Transverse colon (tissue), 4 donors: Measurements from ENCODE around the gene AGAP1. TPM values are rescaled to one million over a fixed set of nuclear protein-coding genes. Genes with fewer than 3 reads are reported as not detected.

Experiments used
- DNase-seq: peaks from one replicate; pipeline ENCODE4 v3.0.0-alpha.2; 2019
- H3K27ac ChIP-seq, 4 donors: fragments of 200-600 bp; sonication (generic); 2 replicates each; pipeline ENCODE4 v1.5.1; 2016 to 2018; ENCODE audit warnings: inconsistent platforms in 4 of 4
- H3K27me3 ChIP-seq: fragments of 200-600 bp; sonication (generic); 2 replicates; pipeline ENCODE4 v1.5.1; 2017; ENCODE audit warnings: inconsistent platforms
- H3K36me3 ChIP-seq, 4 donors: fragments of 200-600 bp; sonication (generic); 2 replicates each; pipeline ENCODE4 v1.5.1; 2017 to 2019; ENCODE audit warnings: inconsistent platforms in 4 of 4
- H3K4me1 ChIP-seq, 4 donors: fragments of 200-600 bp; sonication (generic); 2 replicates each; pipeline ENCODE4 v1.5.1; 2017 to 2020; ENCODE audit warnings: inconsistent platforms in 4 of 4
- H3K4me3 ChIP-seq, 4 donors: fragments of 200-600 bp; sonication (generic); 1 replicate in 1 of 4; 2 replicates in 3 of 4; pipeline versions ENCODE4 v1.5.1 to v1.6.1; 2017 to 2019; ENCODE audit warnings: inconsistent platforms in 4 of 4
- H3K9me3 ChIP-seq, 2 donors: fragments of 200-600 bp; sonication (generic); 2 replicates each; pipeline ENCODE4 v1.5.1; 2017 to 2019; ENCODE audit warnings: inconsistent platforms in 2 of 2
- CTCF ChIP-seq, 5 experiments: fragments of 200-600 bp in 3 of 5; fragments of 450-650 bp in 2 of 5; sonication (generic) in 3 of 5; IDR thresholded peaks; 1 replicate in 2 of 5; 2 replicates in 3 of 5; pipeline ENCODE4 v1.5.1; 2016 to 2017; ENCODE audit warnings: antibody characterized with exemption in 5 of 5, inconsistent platforms in 3 of 5, mild to moderate bottlenecking in 2 of 5, moderate library complexity in 1 of 5
- EP300 ChIP-seq: sonication (generic); formaldehyde crosslinking; IDR thresholded peaks from one replicate; pipeline ENCODE4 v1.6.1; 2017; ENCODE audit warnings: antibody characterized with exemption, low read depth
- POLR2A ChIP-seq: fragments of 450-650 bp; IDR thresholded peaks from one replicate; pipeline ENCODE4 v1.6.1; 2016; ENCODE audit warnings: antibody characterized with exemption, mild to moderate bottlenecking, moderate library complexity
- POLR2AphosphoS5 ChIP-seq, 3 donors: sonication (generic); formaldehyde crosslinking; IDR thresholded peaks; one replicate each; pipeline ENCODE4 v1.6.1; 2016; ENCODE audit warnings: antibody characterized with exemption in 3 of 3
- WGBS, 2 donors: methylation state at CpG; one replicate each; pipeline ENCODE4 v1.1.5; 2018; ENCODE audit warnings: low coverage in 1 of 2; 5-methylcytosine and 5-hydroxymethylcytosine counted together
- in situ Hi-C, 4 donors: fragments of 200-750 bp; cut with MboI; loops; one replicate each; pipeline versions ENCODE4 v1.15.0 to v1.15.1; 2017; ENCODE audit warnings: low sequenced_read_pairs in 3 of 4, low pct_ligation_motif_present in 1 of 4, low pct_unique_long_range_greater_than_20kb in 1 of 4
- intact Hi-C: fragments of 100-400 bp; cut with DNase I; formaldehyde crosslinking; loops from one replicate; pipeline ENCODE4 v1.15.1; 2023; ENCODE audit warnings: low total_unique reads
- total RNA-seq, 4 donors: library from RNA; depleted of rRNA; stranded (reverse); fragments of >200 nt; gene quantifications; one replicate each; pipeline ENCODE4 v1.1.0, GENCODE V29; 2016

AGAP1 gene
- total RNA-seq, 4 donors from 2014 or later = 56.1 to 96.9 (median 71.2) TPM

GRCh38 chr2:236045251-236046235 is 551.7 kb downstream of the AGAP1 start:
- Histone ChIP-seq H3K27ac (no peak overlapping the region), H3K36me3 (peaks cover 0 to 23% (median 4%) of the 10 kb centered on the region in 4 donors), H3K27me3 (no peaks in the 10 kb centered on the region), H3K4me3 (no peak overlapping the region), H3K9me3 (no peaks in the 10 kb centered on the region), H3K4me1 (peaks cover 0 to 11% (median 2%) of the 10 kb centered on the region in 4 donors)
- TF ChIP-seq POLR2A (no peak), EP300 (no peak), POLR2AphosphoS5 (IDR thresholded peaks at IDR 0.05) (no peak), CTCF (IDR thresholded peaks at IDR 0.05) (no peak)
- 85 to 100% methylated on average over 3 to 24 of the region's 26 CpGs for WGBS, 2 donors
- DNase-seq = no peak
- intact Hi-C loops (no loop called here), in situ Hi-C loops (no loop called here)

DNA sequence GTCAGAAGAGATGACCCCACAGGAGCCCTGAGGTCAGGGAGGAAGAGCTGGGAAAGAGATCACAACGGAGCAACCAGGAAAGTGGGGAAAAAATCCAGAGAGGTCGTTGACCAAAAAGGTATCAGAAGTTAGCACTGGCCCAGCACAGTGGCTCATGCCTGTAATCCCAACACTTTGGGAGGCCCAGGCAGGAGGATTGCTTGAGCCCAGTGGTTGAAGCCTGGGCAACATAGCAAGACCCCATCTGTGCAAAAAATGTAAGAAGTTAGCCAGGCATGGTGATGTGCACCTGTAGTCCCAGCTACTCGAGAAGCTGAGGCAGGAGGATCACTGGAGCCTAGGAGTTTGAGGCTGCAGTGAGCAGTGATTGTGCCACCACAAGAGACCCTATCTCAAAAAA is 552.9 kb downstream of the AGAP1 start:
- WGBS, 2 donors = 81 to 88% methylated on average over 2 to 3 of the region's 3 CpGs
- Histone ChIP-seq H3K9me3 (no peaks in the 10 kb centered on the region), H3K27ac (peak overlapping the region in 1 of 4 donors; percentile 60), H3K36me3 (peaks cover 0 to 13% (median 2%) of the 10 kb centered on the region in 4 donors), H3K4me1 (peaks cover 0 to 11% (median 2%) of the 10 kb centered on the region in 4 donors), H3K4me3 (no peak overlapping the region), H3K27me3 (no peaks in the 10 kb centered on the region)
- no peak for DNase-seq
- TF ChIP-seq POLR2AphosphoS5 (IDR thresholded peaks at IDR 0.05) = no peak
- no peak for TF ChIP-seq POLR2A
- TF ChIP-seq CTCF (IDR thresholded peaks at IDR 0.05) = no peak
- TF ChIP-seq EP300 = no peak
- in situ Hi-C loops (no loop called here), intact Hi-C loops (no loop called here)

DNA sequence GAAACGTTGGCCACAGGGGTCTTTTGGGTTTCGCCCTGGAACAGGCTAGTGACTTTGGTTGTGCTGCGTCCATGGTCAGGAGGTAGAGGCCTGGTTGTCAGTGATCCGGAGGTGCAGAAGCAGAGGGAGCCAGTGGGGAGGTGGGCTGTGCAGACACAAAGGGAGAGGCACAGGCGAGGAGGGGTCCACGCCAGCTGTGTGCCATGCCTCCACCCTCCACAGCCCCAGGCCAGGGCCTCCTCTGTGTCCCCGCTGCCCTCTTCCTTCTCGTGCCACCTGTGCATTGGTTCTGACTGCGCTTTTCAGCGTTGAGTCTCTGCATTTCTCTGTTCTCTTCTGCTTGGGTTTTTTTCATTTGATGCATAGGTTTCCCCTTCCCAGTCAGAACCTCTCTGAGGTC is 553.3 kb downstream of the AGAP1 start:
- peaks cover 0 to 11% (median 2%) of the 10 kb centered on the region in 4 donors for H3K4me1 ChIP-seq
- H3K4me3 ChIP-seq = no peak overlapping the region
- in situ Hi-C loops (no loop called here), intact Hi-C loops (no loop called here)
- H3K36me3 ChIP-seq = peaks cover 0 to 10% (median 0%) of the 10 kb centered on the region in 4 donors
- TF ChIP-seq EP300 (no peak), POLR2A (no peak), CTCF (IDR thresholded peaks at IDR 0.05) (no peak), POLR2AphosphoS5 (IDR thresholded peaks at IDR 0.05) (no peak)
- 81 to 89% methylated on average over 8 to 10 of the region's 10 CpGs for WGBS, 2 donors
- no peaks in the 10 kb centered on the region for H3K9me3 ChIP-seq
- DNase-seq = no peak
- H3K27ac ChIP-seq = peak overlapping the region in 2 of 4 donors; percentile 58 to 60
- H3K27me3 ChIP-seq = no peaks in the 10 kb centered on the region

DNA sequence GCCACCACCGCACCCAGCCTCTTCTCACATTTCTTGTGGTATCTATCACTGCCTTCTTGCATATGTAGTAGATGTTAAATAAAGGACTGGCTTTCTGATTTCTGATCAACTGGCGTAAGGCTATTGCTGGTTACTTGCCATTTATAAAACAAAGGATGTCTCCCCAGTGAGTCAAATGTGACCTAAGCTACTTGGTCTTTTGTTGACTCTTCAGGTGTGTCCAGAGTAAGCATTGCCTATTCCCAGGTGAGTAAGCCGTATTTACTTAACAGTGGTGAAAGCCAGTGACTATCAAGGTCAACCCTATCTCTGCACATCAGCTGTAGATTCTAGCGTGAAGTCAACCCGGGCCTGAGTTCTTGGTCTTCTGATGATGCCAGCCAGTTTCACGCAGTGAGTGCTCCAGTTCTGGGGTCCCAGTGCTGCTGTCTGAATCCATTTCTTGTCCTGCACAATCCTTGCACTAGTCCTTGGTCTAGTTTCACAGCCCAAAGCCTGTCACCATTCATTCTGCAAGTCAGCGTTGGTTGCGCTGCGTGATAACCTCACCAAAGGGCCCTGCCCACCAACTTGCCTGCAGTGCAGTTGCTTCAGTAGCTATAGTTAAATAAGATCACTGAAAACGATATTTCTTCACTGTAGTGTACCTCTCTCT is 554.2 kb downstream of the AGAP1 start:
- intact Hi-C loops (no loop called here), in situ Hi-C loops (no loop called here)
- WGBS, 2 donors = 69 to 71% methylated on average over 5 to 10 of the region's 10 CpGs
- H3K4me1 ChIP-seq = peaks cover 0 to 11% (median 2%) of the 10 kb centered on the region in 4 donors
- TF ChIP-seq POLR2AphosphoS5 (IDR thresholded peaks at IDR 0.05) (peak in 1 of 3 donors; percentile 62), POLR2A (no peak)
- no peaks in the 10 kb centered on the region for H3K27me3 ChIP-seq
- H3K27ac ChIP-seq = peak overlapping the region in 3 of 4 donors; percentile 47 to 60 (median 58)
- H3K9me3 ChIP-seq = no peaks in the 10 kb centered on the region
- H3K4me3 ChIP-seq = no peak overlapping the region
- no peak for DNase-seq
- peaks cover 0 to 4% (median 0%) of the 10 kb centered on the region in 4 donors for H3K36me3 ChIP-seq
